ENCODE data around the gene PTGDR2. TPM values are rescaled to one million over a fixed set of nuclear protein-coding genes. Genes with fewer than 3 reads are reported as not detected.
A peak's percentile ranks its signal among the peaks of the same experiment; 100 is the strongest.

The PTGDR2 gene
- total RNA-seq: under 1 TPM; 0.34 to 0.46 TPM

- WGBS: 55% methylated on average over 14 of the region's 14 CpGs
- TF ChIP-seq POLR2AphosphoS5 (IDR thresholded peaks at IDR 0.05): no peak
- TF ChIP-seq CTCF (IDR thresholded peaks at IDR 0.05): no peak
- no peak for TF ChIP-seq POLR2A (IDR thresholded peaks at IDR 0.05)
- intact Hi-C loops (cut with DNase I): no loop called here
Measured at GRCh38 chr11:60855726-60856633, at the start of gene PTGDR2. PTGDR2 (minus strand) TSS chr11:60855950; CDS start chr11:60853722, 2,228 bp downstream.

GRCh38 chr11:60905047-60905446 lies 49.3 kb upstream of the PTGDR2 start:
- H3K4me1 ChIP-seq (replicated peaks): peaks cover 9% of the 10 kb centered on the region
- H3K27me3 ChIP-seq (replicated peaks; ENCODE audit: insufficient read depth): no peaks in the 10 kb centered on the region
- no peak for DNase-seq (ENCODE audit: low spot score)
- peaks cover 0 to 25% of the 10 kb centered on the region in 2 donors for H3K36me3 ChIP-seq
- intact Hi-C loops (cut with DNase I): loop anchor here (5.0 kb wide), 1 partner anchor 222 kb away; no protein-coding TSS in a partner anchor
- 21% methylated on average over 6 of the region's 6 CpGs for WGBS
- TF ChIP-seq CTCF (IDR thresholded peaks at IDR 0.05): no peak
- peak overlapping the region; percentile 94 to 95 for H3K27ac ChIP-seq
- H3K9me3 ChIP-seq: no peaks in the 10 kb centered on the region
- H3K4me3 ChIP-seq: peak overlapping the region; percentile 93

More at GRCh38 chr11:60855726-60856633, at the start of gene PTGDR2:
- no peak for DNase-seq (ENCODE audit: low spot score)
- Histone ChIP-seq H3K4me1 (replicated peaks) (no peaks in the 10 kb centered on the region), H3K27me3 (replicated peaks; ENCODE audit: insufficient read depth) (no peaks in the 10 kb centered on the region), H3K27ac (no peak within 1 kb of the TSS), H3K36me3 (no peaks in the 10 kb centered on the region), H3K4me3 (no peak within 1 kb of the TSS), H3K9me3 (no peaks in the 10 kb centered on the region)

- H3K36me3 ChIP-seq: peaks cover 12 to 39% of the 10 kb centered on the region in 2 donors
- no peaks in the 10 kb centered on the region for H3K9me3 ChIP-seq
- H3K4me1 ChIP-seq (replicated peaks): peaks cover 9% of the 10 kb centered on the region
- WGBS: 83% methylated on average over 11 of the region's 11 CpGs
- intact Hi-C loops (cut with DNase I): no loop called here
- H3K27me3 ChIP-seq (replicated peaks; ENCODE audit: insufficient read depth): no peaks in the 10 kb centered on the region
- H3K4me3 ChIP-seq: no peak overlapping the region
- DNase-seq (ENCODE audit: low spot score): no peak
- no peak for TF ChIP-seq POLR2A (IDR thresholded peaks at IDR 0.05)
- TF ChIP-seq POLR2AphosphoS5 (IDR thresholded peaks at IDR 0.05): no peak
- no peak for TF ChIP-seq CTCF (IDR thresholded peaks at IDR 0.05)
- H3K27ac ChIP-seq: no peak overlapping the region
Measured at GRCh38 chr11:60902625-60903024, 46.9 kb upstream of the PTGDR2 start.

GRCh38 chr11:60900673-60901404 lies 45.1 kb upstream of the PTGDR2 start:
- DNase-seq (ENCODE audit: low spot score): no peak
- WGBS: 66% methylated on average over 13 of the region's 13 CpGs
- no peak for TF ChIP-seq POLR2A (IDR thresholded peaks at IDR 0.05)
- TF ChIP-seq CTCF (IDR thresholded peaks at IDR 0.05): no peak
- TF ChIP-seq POLR2AphosphoS5 (IDR thresholded peaks at IDR 0.05): no peak
- Histone ChIP-seq H3K27ac (no peak overlapping the region), H3K9me3 (no peaks in the 10 kb centered on the region), H3K4me3 (no peak overlapping the region), H3K4me1 (replicated peaks) (peaks cover 9% of the 10 kb centered on the region), H3K27me3 (replicated peaks; ENCODE audit: insufficient read depth) (no peaks in the 10 kb centered on the region), H3K36me3 (peaks cover 20 to 42% of the 10 kb centered on the region in 2 donors)
- intact Hi-C loops (cut with DNase I): no loop called here
